Prostate gland (tissue), 2 donors: ENCODE measurements around the gene USP32.

Experiments used
- POLR2A ChIP-seq: fragments of 450-650 bp; IDR thresholded peaks from one replicate; pipeline ENCODE4 v1.6.1; 2016; ENCODE audit warnings: antibody characterized with exemption, mild to moderate bottlenecking
- TF ChIP-seq, protein P1 (sequence below), 4 experiments: fragments of 200-600 bp in 2 of 4; fragments of 450-650 bp in 2 of 4; sonication (generic) in 2 of 4; IDR thresholded peaks; 1 replicate in 3 of 4; 2 replicates in 1 of 4; pipeline ENCODE4 v1.5.1; 2016 to 2019; ENCODE audit warnings: antibody characterized with exemption in 4 of 4, mild to moderate bottlenecking in 2 of 4, moderate library complexity in 2 of 4

GRCh38 chr17:60260540-60260939, 131.4 kb downstream of the USP32 start:
- no peak for TF ChIP-seq POLR2A
- TF ChIP-seq, protein P1, sequence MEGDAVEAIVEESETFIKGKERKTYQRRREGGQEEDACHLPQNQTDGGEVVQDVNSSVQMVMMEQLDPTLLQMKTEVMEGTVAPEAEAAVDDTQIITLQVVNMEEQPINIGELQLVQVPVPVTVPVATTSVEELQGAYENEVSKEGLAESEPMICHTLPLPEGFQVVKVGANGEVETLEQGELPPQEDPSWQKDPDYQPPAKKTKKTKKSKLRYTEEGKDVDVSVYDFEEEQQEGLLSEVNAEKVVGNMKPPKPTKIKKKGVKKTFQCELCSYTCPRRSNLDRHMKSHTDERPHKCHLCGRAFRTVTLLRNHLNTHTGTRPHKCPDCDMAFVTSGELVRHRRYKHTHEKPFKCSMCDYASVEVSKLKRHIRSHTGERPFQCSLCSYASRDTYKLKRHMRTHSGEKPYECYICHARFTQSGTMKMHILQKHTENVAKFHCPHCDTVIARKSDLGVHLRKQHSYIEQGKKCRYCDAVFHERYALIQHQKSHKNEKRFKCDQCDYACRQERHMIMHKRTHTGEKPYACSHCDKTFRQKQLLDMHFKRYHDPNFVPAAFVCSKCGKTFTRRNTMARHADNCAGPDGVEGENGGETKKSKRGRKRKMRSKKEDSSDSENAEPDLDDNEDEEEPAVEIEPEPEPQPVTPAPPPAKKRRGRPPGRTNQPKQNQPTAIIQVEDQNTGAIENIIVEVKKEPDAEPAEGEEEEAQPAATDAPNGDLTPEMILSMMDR (IDR thresholded peaks at IDR 0.05), result no peak
